ENCODE measurements around the gene METTL8.

DNA sequence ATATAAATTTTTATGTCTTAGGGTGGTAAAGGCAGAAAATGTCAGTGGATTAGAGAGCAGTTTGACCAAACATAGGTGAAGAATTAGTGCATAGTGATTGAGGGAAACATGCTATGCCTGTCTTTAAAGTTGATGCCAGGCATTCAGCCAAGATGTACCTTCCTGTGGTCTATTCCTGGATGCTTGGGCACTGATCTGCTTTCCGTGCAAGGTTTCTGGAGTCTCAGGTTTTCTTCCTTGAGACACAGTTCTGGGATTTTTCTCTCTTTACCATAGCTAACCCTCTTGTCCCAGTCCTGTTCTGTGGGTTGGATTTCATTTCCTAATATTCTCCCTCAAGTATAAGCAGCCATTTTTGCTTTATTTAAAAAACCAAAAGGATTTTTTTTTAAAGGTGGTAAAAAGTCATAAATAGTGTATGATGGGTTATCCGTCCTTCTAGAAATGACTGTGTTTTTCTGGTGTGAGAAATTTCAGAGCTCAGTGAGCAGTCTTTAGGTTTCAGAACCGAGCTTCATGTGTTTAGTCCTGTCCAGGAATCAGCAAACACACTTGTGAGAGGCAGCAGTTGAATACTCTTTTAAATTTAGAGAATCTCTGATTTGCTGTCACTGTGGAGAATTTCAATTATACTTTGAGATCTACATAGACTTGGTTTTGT, 45.5 kb upstream of the METTL8 start:
- TF ChIP-seq, protein P1, sequence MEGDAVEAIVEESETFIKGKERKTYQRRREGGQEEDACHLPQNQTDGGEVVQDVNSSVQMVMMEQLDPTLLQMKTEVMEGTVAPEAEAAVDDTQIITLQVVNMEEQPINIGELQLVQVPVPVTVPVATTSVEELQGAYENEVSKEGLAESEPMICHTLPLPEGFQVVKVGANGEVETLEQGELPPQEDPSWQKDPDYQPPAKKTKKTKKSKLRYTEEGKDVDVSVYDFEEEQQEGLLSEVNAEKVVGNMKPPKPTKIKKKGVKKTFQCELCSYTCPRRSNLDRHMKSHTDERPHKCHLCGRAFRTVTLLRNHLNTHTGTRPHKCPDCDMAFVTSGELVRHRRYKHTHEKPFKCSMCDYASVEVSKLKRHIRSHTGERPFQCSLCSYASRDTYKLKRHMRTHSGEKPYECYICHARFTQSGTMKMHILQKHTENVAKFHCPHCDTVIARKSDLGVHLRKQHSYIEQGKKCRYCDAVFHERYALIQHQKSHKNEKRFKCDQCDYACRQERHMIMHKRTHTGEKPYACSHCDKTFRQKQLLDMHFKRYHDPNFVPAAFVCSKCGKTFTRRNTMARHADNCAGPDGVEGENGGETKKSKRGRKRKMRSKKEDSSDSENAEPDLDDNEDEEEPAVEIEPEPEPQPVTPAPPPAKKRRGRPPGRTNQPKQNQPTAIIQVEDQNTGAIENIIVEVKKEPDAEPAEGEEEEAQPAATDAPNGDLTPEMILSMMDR (IDR thresholded peaks at IDR 0.05): no peak
- TF ChIP-seq POLR2A (IDR thresholded peaks at IDR 0.05) (no peak), EP300 (IDR thresholded peaks at IDR 0.05) (no peak)
